GM18873 (cell line): Measurements from ENCODE around the gene OR7G2.
"Not testable (repeated sequence)": the region's sequence is repeated elsewhere in the genome, so short reads cannot be mapped to it uniquely, and the experiment has no call there.

Source experiments
- ATAC-seq: cut with Tn5 transposase; IDR thresholded peaks from one replicate; pipeline ENCODE4 v1.9.1; 2021; ENCODE audit warnings: mild to moderate bottlenecking, moderate library complexity, moderate number of reproducible peaks; ENCODE audit not compliant: unreplicated experiment, low FRiP score

Gene OR7G2

GRCh38 chr19:9075064-9075949, 32.0 kb downstream of the OR7G2 start:
- ATAC-seq: no peak

- ATAC-seq: no peak
Measured at GRCh38 chr19:9073806-9074205, 33.5 kb downstream of the OR7G2 start.

- not testable (repeated sequence) for ATAC-seq
Measured at GRCh38 chr19:9071720-9072119, 35.6 kb downstream of the OR7G2 start.

GRCh38 chr19:9070066-9070465, 37.2 kb downstream of the OR7G2 start:
- no peak for ATAC-seq

GRCh38 chr19:9065457-9066014, 41.7 kb downstream of the OR7G2 start:
- no peak for ATAC-seq

GRCh38 chr19:9061879-9062278, 45.4 kb downstream of the OR7G2 start:
- ATAC-seq: no peak

- no peak for ATAC-seq
Measured at GRCh38 chr19:9060564-9061340, 46.5 kb downstream of the OR7G2 start.

- no peak for ATAC-seq
Measured at GRCh38 chr19:9058905-9059667, 48.2 kb downstream of the OR7G2 start.

- no peak for ATAC-seq
Measured at GRCh38 chr19:9057505-9058258, 49.6 kb downstream of the OR7G2 start.

- ATAC-seq: not testable (repeated sequence)
Measured at GRCh38 chr19:9056131-9056530, 51.1 kb downstream of the OR7G2 start.

- ATAC-seq: no peak
Measured at GRCh38 chr19:9054765-9055164, 52.5 kb downstream of the OR7G2 start.

- no peak for ATAC-seq
Measured at GRCh38 chr19:9054207-9054606, 53.1 kb downstream of the OR7G2 start.

- not testable (repeated sequence) for ATAC-seq
Measured at GRCh38 chr19:9053674-9054073, 53.6 kb downstream of the OR7G2 start.

- ATAC-seq: no peak
Measured at GRCh38 chr19:9052894-9053293, 54.4 kb downstream of the OR7G2 start.
